ENCODE results near the gene DDX5. TPM values are rescaled to one million over a fixed set of nuclear protein-coding genes. Genes with fewer than 3 reads are reported as not detected.

The DDX5 gene
- total RNA-seq, 6 donors from 2014 or later, result 554 to 1,286 (median 754) TPM

DNA sequence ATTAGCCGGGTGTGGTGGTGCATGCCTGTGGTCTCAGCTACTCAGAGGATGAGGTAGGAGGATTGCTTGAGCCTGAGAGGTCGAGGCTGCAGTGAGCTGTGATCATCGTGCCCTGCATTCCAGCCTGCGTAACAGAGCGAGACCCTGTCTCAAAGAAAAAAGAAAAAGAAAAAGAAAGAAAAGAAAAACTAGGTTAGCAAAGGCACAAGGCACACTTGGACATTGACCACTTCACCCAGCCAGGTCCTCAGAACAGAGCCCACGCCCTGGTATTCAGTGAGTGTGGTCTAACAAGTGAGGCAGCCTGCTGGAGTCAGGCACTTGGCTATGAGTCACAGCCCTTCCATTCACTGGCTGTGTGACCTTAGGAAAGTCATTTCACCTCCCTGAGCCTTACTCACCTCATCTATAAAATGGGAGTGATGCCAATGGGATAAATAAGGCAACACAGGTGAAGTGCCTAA is 46.8 kb downstream of the DDX5 start:
- H3K36me3 ChIP-seq, result no peaks in the 10 kb centered on the region
- TF ChIP-seq, protein P1, sequence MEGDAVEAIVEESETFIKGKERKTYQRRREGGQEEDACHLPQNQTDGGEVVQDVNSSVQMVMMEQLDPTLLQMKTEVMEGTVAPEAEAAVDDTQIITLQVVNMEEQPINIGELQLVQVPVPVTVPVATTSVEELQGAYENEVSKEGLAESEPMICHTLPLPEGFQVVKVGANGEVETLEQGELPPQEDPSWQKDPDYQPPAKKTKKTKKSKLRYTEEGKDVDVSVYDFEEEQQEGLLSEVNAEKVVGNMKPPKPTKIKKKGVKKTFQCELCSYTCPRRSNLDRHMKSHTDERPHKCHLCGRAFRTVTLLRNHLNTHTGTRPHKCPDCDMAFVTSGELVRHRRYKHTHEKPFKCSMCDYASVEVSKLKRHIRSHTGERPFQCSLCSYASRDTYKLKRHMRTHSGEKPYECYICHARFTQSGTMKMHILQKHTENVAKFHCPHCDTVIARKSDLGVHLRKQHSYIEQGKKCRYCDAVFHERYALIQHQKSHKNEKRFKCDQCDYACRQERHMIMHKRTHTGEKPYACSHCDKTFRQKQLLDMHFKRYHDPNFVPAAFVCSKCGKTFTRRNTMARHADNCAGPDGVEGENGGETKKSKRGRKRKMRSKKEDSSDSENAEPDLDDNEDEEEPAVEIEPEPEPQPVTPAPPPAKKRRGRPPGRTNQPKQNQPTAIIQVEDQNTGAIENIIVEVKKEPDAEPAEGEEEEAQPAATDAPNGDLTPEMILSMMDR (IDR thresholded peaks at IDR 0.05), result no peak
- no peak for TF ChIP-seq POLR2AphosphoS5 (IDR thresholded peaks at IDR 0.05)
- no peak for TF ChIP-seq POLR2A (IDR thresholded peaks at IDR 0.05)
- TF ChIP-seq EP300 (IDR thresholded peaks at IDR 0.05), result no peak
- H3K9me3 ChIP-seq, result no peaks in the 10 kb centered on the region
- WGBS, 2 donors, result 84 to 93% methylated on average over 6 of the region's 6 CpGs
- H3K27ac ChIP-seq, result no peak overlapping the region
- no peak for DNase-seq
- H3K4me3 ChIP-seq, result no peak overlapping the region
- H3K4me1 ChIP-seq, result peaks cover 0 to 19% (median 6%) of the 10 kb centered on the region in 4 donors
- ATAC-seq (ENCODE audit: low FRiP score in 2 of 2), result peak in 1 of 2 donors; percentile 60
- no peaks in the 10 kb centered on the region for H3K27me3 ChIP-seq

DNA sequence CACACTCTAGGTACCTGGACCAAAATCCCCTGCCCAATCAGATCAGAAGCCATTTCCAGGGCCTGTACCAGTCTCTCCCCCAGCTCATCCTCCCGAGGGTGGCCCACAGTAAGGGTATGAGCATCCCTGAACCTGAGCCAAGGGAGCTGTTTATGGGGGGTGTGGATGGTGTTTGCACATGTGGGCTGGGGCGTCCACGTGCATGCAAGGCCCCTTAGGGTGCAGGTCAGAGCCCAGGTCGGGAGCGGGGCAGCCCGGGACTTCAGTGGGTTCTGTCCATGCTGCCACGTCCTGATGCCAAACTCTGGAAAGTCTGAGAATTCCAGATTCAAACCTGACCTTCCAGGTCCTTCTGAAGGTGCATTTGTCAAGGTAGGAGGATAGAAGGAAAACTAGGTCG is 47.3 kb downstream of the DDX5 start:
- H3K4me1 ChIP-seq, result peaks cover 0 to 19% (median 6%) of the 10 kb centered on the region in 4 donors
- H3K27me3 ChIP-seq, result no peaks in the 10 kb centered on the region
- ATAC-seq (ENCODE audit: low FRiP score in 2 of 2) (peak in 1 of 2 donors; percentile 28), DNase-seq (peak in 1 of 2 donors; percentile 41)
- TF ChIP-seq EP300 (IDR thresholded peaks at IDR 0.05), result no peak
- no peak for TF ChIP-seq POLR2A (IDR thresholded peaks at IDR 0.05)
- no peak for TF ChIP-seq POLR2AphosphoS5 (IDR thresholded peaks at IDR 0.05)
- TF ChIP-seq, protein P1 (IDR thresholded peaks at IDR 0.05), result no peak
- H3K27ac ChIP-seq, result no peak overlapping the region
- no peak overlapping the region for H3K4me3 ChIP-seq
- H3K36me3 ChIP-seq, result no peaks in the 10 kb centered on the region
- 88 to 94% methylated on average over 6 to 8 of the region's 8 CpGs for WGBS, 2 donors
- no peaks in the 10 kb centered on the region for H3K9me3 ChIP-seq

DNA sequence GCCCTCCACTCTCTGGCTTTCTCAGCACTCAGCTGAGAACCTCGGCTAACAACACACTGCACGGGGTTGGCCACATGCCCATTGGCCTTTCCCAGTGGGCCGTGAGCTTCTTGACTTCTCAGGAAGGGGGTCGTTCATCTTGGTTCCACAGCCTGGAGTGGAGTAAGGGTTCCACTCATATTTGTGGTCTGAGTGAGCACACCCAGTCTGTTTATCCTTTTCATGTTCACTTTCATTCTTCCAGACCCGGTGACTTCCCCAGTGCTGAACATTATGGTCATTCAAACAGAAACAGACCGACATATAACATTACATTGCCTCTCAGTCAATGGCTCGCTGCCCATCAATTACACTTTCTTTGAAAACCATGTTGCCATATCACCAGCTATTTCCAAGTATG is 48.9 kb downstream of the DDX5 start:
- H3K4me1 ChIP-seq, result peaks cover 0 to 19% (median 6%) of the 10 kb centered on the region in 4 donors
- no peak for TF ChIP-seq EP300 (IDR thresholded peaks at IDR 0.05)
- no peak for TF ChIP-seq POLR2A (IDR thresholded peaks at IDR 0.05)
- TF ChIP-seq, protein P1 (IDR thresholded peaks at IDR 0.05), result no peak
- no peak for TF ChIP-seq POLR2AphosphoS5 (IDR thresholded peaks at IDR 0.05)
- H3K4me3 ChIP-seq, result no peak overlapping the region
- ATAC-seq (ENCODE audit: low FRiP score in 2 of 2) (no peak), DNase-seq (no peak)
- H3K27ac ChIP-seq, result no peak overlapping the region
- WGBS, 2 donors, result 48 to 56% methylated on average over 7 of the region's 7 CpGs
- no peaks in the 10 kb centered on the region for H3K36me3 ChIP-seq
- H3K27me3 ChIP-seq, result no peaks in the 10 kb centered on the region
- H3K9me3 ChIP-seq, result no peaks in the 10 kb centered on the region

DNA sequence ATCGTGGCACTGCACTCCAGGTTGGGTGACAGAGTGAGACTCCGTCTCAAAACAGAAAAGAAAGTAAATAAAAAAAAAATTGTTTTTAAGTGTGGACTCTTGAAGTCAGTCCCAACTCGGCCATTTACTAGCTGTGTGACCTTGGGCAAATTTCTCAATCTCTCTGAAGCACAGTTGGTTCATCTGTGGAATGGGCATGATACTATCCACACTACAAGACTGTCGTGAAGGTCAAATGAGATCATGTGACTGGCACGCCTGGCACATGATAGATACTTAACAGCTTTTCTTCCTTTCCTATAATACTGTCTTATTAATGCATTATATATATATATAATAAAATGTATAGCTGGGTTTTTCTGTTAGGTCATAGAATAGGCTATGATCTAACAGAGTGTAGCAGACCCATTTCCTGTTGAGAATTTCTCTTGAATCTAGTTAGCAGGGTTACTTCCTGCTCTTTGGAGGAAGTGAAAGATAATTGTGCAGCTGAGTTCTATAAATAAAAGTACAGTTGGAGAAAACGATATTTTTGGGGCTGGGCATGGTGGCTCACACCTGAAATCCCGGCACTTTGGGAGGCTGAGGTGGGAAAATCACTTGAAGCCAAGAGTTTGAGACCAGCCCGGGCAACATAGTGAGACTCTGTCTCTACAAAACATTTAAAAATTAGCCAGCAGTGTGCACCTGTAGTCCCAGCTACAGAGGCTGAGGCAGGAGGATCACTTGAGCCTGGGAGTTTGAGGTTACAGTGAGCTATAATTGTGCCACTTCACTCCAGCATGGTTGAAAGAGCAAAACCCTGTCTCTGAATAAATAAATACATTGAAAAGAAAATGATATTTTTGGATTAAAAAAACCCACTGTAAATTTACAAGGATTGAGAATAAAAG is 49.9 kb downstream of the DDX5 start:
- Histone ChIP-seq H3K27me3 (no peaks in the 10 kb centered on the region), H3K4me1 (peaks cover 0 to 19% (median 6%) of the 10 kb centered on the region in 4 donors), H3K4me3 (no peak overlapping the region), H3K36me3 (no peaks in the 10 kb centered on the region), H3K27ac (peak overlapping the region in 1 of 4 donors; percentile 41), H3K9me3 (no peaks in the 10 kb centered on the region)
- DNase-seq, result no peak
- 67 to 74% methylated on average over 8 of the region's 8 CpGs for WGBS, 2 donors
- ATAC-seq (ENCODE audit: low FRiP score in 2 of 2), result peak in 1 of 2 donors; percentile 64
- TF ChIP-seq POLR2A (IDR thresholded peaks at IDR 0.05), result no peak
- TF ChIP-seq POLR2AphosphoS5 (IDR thresholded peaks at IDR 0.05), result no peak
- TF ChIP-seq, protein P1 (IDR thresholded peaks at IDR 0.05), result no peak
- no peak for TF ChIP-seq EP300 (IDR thresholded peaks at IDR 0.05)
